K562 (cell line): ENCODE data around the gene RNASE13. TPM values are rescaled to one million over a fixed set of nuclear protein-coding genes. Genes with fewer than 3 reads are reported as not detected.

Source experiments
- ATF3 ChIP-seq, 2 experiments: fragments of 450-650 bp in 1 of 2; sonication (generic) in 1 of 2; formaldehyde crosslinking in 1 of 2; IDR thresholded peaks in 1 of 2; conservative IDR thresholded peaks in 1 of 2; 2 replicates each; pipeline versions ENCODE4 v1.6.1 to v1.8.1; 2016 to 2023; ENCODE audit warnings: mild to moderate bottlenecking in 2 of 2, moderate library complexity in 2 of 2, inconsistent platforms in 1 of 2, missing genetic modification reagents in 1 of 2
- CTCFL ChIP-seq: IDR thresholded peaks from 2 replicates; pipeline ENCODE4 v1.6.1; 2011; ENCODE audit warnings: borderline replicate concordance, low read depth, mild to moderate bottlenecking, moderate library complexity, low read length; ENCODE audit not compliant: insufficient read depth, poor library complexity, severe bottlenecking
- CXXC5 ChIP-seq: fragments of 250-450 bp; sonication (Bioruptor Pico); IDR thresholded peaks from 2 replicates; pipeline ENCODE4 v1.8.0; 2022; ENCODE audit warnings: inconsistent platforms, mild to moderate bottlenecking, moderate library complexity
- HDGF ChIP-seq: fragments of 450-650 bp; IDR thresholded peaks from 2 replicates; pipeline ENCODE4 v1.6.1; 2016
- HINFP ChIP-seq: fragments of 450-650 bp; conservative IDR thresholded peaks from 2 replicates; pipeline ENCODE4 v1.6.1; 2016; ENCODE audit warnings: missing genetic modification characterization, low read depth, mild to moderate bottlenecking, control low read depth, missing compliant biosample characterization
- ID3 ChIP-seq, 2 experiments: fragments of 250-450 bp in 1 of 2; fragments of 450-650 bp in 1 of 2; sonication (Bioruptor Pico) in 1 of 2; IDR thresholded peaks; 2 replicates each; pipeline versions ENCODE4 v1.6.1 to v1.8.0; 2016 to 2021; ENCODE audit warnings: mild to moderate bottlenecking in 2 of 2, moderate library complexity in 2 of 2, missing compliant biosample characterization in 1 of 2, missing genetic modification characterization in 1 of 2
- NFIC ChIP-seq: fragments of 450-650 bp; IDR thresholded peaks from 2 replicates; pipeline ENCODE4 v1.6.1; 2017; ENCODE audit warnings: mild to moderate bottlenecking, inconsistent platforms
- POLR2AphosphoS2 ChIP-seq: IDR thresholded peaks from 2 replicates; pipeline ENCODE4 v1.6.1; 2012; ENCODE audit warnings: low read length, improper control_type of control experiment
- SMARCA5 ChIP-seq: fragments of 450-650 bp; IDR thresholded peaks from 2 replicates; pipeline ENCODE4 v1.6.1; 2016
- TAF1 ChIP-seq: IDR thresholded peaks from 2 replicates; pipeline ENCODE4 v1.6.1; 2011; ENCODE audit warnings: mild to moderate bottlenecking, low read length, moderate library complexity; ENCODE audit not compliant: insufficient read depth, control insufficient read depth, severe bottlenecking; ENCODE audit errors: extremely low read depth
- ZBTB33 ChIP-seq: sonication (generic); formaldehyde crosslinking; IDR thresholded peaks from 2 replicates; pipeline ENCODE4 v1.8.1; 2023; ENCODE audit warnings: mild to moderate bottlenecking, missing genetic modification reagents
- ZNF280B ChIP-seq: fragments of 250-450 bp; sonication (Bioruptor Pico); IDR thresholded peaks from 2 replicates; pipeline ENCODE4 v1.5.1; 2021; ENCODE audit warnings: mild to moderate bottlenecking
- ZNF324 ChIP-seq: fragments of 250-450 bp; sonication (Bioruptor Pico); IDR thresholded peaks from 2 replicates; pipeline ENCODE4 v1.4.0; 2020; ENCODE audit warnings: mild to moderate bottlenecking
- ZSCAN29 ChIP-seq: fragments of 450-650 bp; IDR thresholded peaks from 2 replicates; pipeline ENCODE4 v1.6.1; 2017
- polyA plus RNA-seq, 8 experiments: library from polyadenylated mRNA; depleted of rRNA in 4 of 8; stranded (reverse) in 5 of 8; unstranded in 3 of 8; fragments of >200 nt; fragmentation: Nextera tagmentation in 2 of 8; fragmentation: Illumina TruSeq in 1 of 8; extraction: Ambion mirVana in 2 of 8; extraction: Trizol in 1 of 8; gene quantifications; 2 replicates each; pipeline versions ENCODE4 v1.2.1 to v1.2.3, GENCODE V29; 2011 to 2014; ENCODE audit warnings: inconsistent platforms in 1 of 8, missing spikeins in 1 of 8
- total RNA-seq, 7 experiments: library from RNA; depleted of rRNA in 6 of 7; stranded (reverse); fragments of >200 nt in 6 of 7; fragmentation: Illumina TruSeq in 2 of 7; extraction: Trizol in 2 of 7; gene quantifications; 2 replicates each; pipeline versions ENCODE4 v1.2.1 to v1.2.3, GENCODE V29; 2011 to 2021; ENCODE audit warnings: low replicate concordance in 1 of 7

RNASE13 gene
- total and polyA plus RNA-seq, 9 of the 15 experiments (the other 6 are each of a cell fraction or from before 2014, with no cell fraction given): not detected

- TF ChIP-seq CTCFL (no peak), ATF3 (IDR thresholded peaks at IDR 0.05) (peak; percentile 67), ATF3 (CRISPR knock-in tag; conservative IDR thresholded peaks at IDR 0.05) (no peak), NFIC (no peak), SMARCA5 (no peak), ZSCAN29 (no peak), ZNF324 (CRISPR knock-in tag) (no peak), ZNF280B (no peak), ZBTB33 (no peak), CXXC5 (CRISPR knock-in tag) (0 out of 2 replicates have a peak, but pooled peaks have one; percentile 27), HINFP (tag) (no peak), HDGF (no peak), POLR2AphosphoS2 (no peak), ID3 (CRISPR knock-in tag; IDR thresholded peaks at IDR 0.05) (no peak), ID3 (tag; IDR thresholded peaks at IDR 0.05) (no peak), TAF1 (no peak)
Observed at GRCh38 chr14:21026988-21027315, 7.7 kb downstream of the RNASE13 start (continued).
